NCI-H128 (cell line): ENCODE data around the gene CDC123.
"Not testable (repeated sequence)": the region's sequence is repeated elsewhere in the genome, so short reads cannot be mapped to it uniquely, and the experiment has no call there.

ENCODE experiments used
- DNase-seq: peaks from one replicate; lab custom pipeline; 2025; ENCODE audit not compliant: unreplicated experiment; lab: John Stamatoyannopoulos, UW

The CDC123 gene

DNA sequence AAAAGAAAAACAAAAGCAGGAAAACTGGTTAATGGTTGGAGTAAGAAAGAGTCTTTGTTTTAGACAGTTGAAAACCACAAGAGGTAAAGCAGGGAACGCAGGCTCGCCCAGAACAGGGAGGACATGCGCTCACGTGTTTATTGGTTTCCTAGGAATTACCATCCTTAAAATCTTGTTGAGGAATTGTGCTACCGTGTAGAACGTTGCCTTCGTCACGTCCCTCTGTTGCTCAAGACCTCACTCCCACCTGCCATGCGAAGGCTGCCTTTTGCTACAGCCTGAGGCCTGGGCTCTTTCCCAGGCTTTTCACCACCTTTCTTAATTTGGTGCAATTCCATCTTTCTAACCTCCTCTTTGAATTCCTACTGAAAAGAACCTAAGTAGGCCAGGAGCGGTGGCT, 91.8 kb downstream of the CDC123 start:
- DNase-seq: no peak

DNA sequence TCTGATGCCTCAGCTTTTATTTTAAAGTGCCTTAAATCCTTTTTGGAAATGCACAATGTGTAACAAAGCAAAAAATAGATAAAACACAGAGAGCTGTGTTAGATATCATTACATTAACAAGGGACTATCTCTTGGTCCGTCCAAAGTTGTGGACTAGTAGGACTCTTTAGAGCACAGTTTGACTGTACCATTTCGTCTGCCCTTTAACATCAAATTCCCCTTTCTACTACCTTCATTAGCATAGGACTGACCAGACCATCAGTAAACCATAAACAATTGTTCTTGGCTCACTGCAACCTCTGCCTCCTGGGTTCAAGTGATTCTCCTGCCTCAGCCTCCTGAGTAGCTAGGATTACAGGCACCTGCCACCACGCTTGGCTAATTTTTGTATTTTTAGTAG, 101.8 kb downstream of the CDC123 start:
- not testable (repeated sequence) for DNase-seq

DNA sequence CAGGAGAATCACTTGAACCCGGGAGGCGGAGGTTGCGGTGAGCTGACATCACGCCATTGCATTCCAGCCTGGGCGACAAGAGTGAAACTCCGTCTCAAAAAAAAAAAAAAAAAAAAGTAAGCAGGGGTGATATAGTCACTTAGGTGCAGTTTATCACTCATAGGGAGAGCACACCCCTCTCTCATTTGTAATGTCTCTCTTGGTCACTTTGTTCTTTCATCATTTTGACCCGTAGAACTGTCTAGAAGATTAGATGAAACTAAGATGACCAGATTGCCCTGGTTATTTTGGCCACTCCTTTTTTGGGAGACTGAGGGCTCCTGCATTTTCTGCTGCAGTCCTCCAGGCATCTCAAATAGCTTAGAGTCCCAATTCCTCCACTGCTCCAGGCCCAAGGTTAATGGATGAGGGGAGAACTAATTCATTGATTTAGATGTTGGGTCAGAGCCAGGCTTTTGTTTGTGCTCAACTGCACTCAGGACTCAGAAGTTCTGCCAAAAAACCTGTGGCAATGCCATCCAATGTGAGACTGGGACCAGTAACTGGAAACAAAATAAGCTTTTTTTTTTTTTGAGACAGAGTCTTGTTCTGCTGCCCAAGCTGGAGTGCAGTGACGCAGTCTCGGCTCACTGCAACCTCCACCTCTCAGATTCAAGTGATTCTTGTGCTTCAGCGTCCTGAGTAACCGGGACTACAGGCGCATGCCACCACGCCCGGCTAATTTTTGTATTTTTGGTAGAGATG, 103.4 kb downstream of the CDC123 start:
- DNase-seq: no peak
